OCI-LY3 (cell line): ENCODE data around the gene FCHSD2.
A peak's percentile ranks its signal among the peaks of the same experiment; 100 is the strongest.
"Not testable (repeated sequence)": the region's sequence is repeated elsewhere in the genome, so short reads cannot be mapped to it uniquely, and the experiment has no call there.

Experiments
- H2AFZ ChIP-seq: fragments of 200-600, 300-600 bp; shearing (Covaris generic); 2 replicates; pipeline ENCODE4 v1.6.0; 2014; ENCODE audit warnings: antibody characterized with exemption, low read depth, low read length
- H3K27ac ChIP-seq: fragments of 200-600, 300-600 bp; sonication (generic); 2 replicates; pipeline ENCODE4 v1.5.1; 2014; ENCODE audit warnings: mild to moderate bottlenecking, low read length, moderate library complexity, mixed read lengths
- H3K27me3 ChIP-seq: fragments of 200-600, 300-600 bp; sonication (generic); 2 replicates; pipeline ENCODE4 v1.6.1; 2014; ENCODE audit warnings: low read depth, low read length, mixed read lengths
- H3K36me3 ChIP-seq: fragments of 200-600, 300-600 bp; sonication (generic); replicated peaks from 2 replicates; pipeline ENCODE3; 2014; ENCODE audit warnings: low read depth, low read length, mixed read lengths
- H3K4me1 ChIP-seq: fragments of 300-600, 200-600 bp; sonication (generic); 2 replicates; pipeline ENCODE4 v1.6.1; 2014; ENCODE audit warnings: low read length, mixed read lengths
- H3K4me2 ChIP-seq: fragments of 200-600, 300-600 bp; sonication (generic); 2 replicates; pipeline ENCODE4 v1.6.1; 2014; ENCODE audit warnings: low read length, mixed read lengths
- H3K4me3 ChIP-seq: fragments of 300-600, 200-600 bp; sonication (generic); 2 replicates; pipeline ENCODE4 v1.5.1; 2014; ENCODE audit warnings: antibody characterized with exemption, mild to moderate bottlenecking, low read length, moderate library complexity
- H3K79me2 ChIP-seq: fragments of 300-600, 200-600 bp; shearing (Covaris generic); 2 replicates; pipeline ENCODE4 v1.6.1; 2014; ENCODE audit warnings: mild to moderate bottlenecking, low read length, mixed read lengths
- H3K9ac ChIP-seq: fragments of 300-600, 200-600 bp; shearing (Covaris generic); 2 replicates; pipeline ENCODE4 v1.6.0; 2014; ENCODE audit warnings: mild to moderate bottlenecking, low read length, moderate library complexity
- H3K9me3 ChIP-seq: fragments of 200-600, 300-600 bp; shearing (Covaris generic); 2 replicates; pipeline ENCODE4 v1.6.1; 2014; ENCODE audit warnings: low read length, mixed read lengths; ENCODE audit not compliant: insufficient read depth
- H4K20me1 ChIP-seq: fragments of 200-600, 300-600 bp; sonication (generic); 2 replicates; pipeline ENCODE4 v1.6.1; 2016; ENCODE audit warnings: low read length, mixed read lengths; ENCODE audit not compliant: insufficient read depth
- CTCF ChIP-seq: fragments of 200-600, 300-600 bp; sonication (generic); IDR thresholded peaks from 2 replicates; pipeline ENCODE4 v1.5.1; 2014; ENCODE audit warnings: antibody characterized with exemption, low read length, low read depth
- EZH2phosphoT487 ChIP-seq: fragments of 200-600 bp; shearing (Covaris generic); IDR thresholded peaks from 2 replicates; pipeline ENCODE4 v1.6.1; 2018; ENCODE audit warnings: antibody characterized with exemption, mixed run types, low read depth

FCHSD2 gene

GRCh38 chr11:72981971-72982685 is 160.0 kb downstream of the FCHSD2 start:
- H3K4me2 ChIP-seq = no peak overlapping the region
- no peaks in the 10 kb centered on the region for H3K27me3 ChIP-seq

GRCh38 chr11:72981080-72981479 is 161.0 kb downstream of the FCHSD2 start:
- Histone ChIP-seq H3K27me3 (no peaks in the 10 kb centered on the region), H4K20me1 (peaks cover 52% of the 10 kb centered on the region), H3K9ac (no peak overlapping the region), H3K4me2 (peak overlapping the region; percentile 15; the same call in 1 of the 2 replicates), H2AFZ (no peak overlapping the region), H3K4me3 (no peak overlapping the region), H3K79me2 (peaks cover 86% of the 10 kb centered on the region), H3K27ac (peak overlapping the region; percentile 57), H3K4me1 (peaks cover 44% of the 10 kb centered on the region), H3K36me3 (peaks cover 59% of the 10 kb centered on the region), H3K9me3 (no peaks in the 10 kb centered on the region)
- TF ChIP-seq EZH2phosphoT487 (no peak), CTCF (no peak)

More at GRCh38 chr11:72981971-72982685, 160.0 kb downstream of the FCHSD2 start:
- peaks cover 60% of the 10 kb centered on the region for H3K36me3 ChIP-seq
- peaks cover 83% of the 10 kb centered on the region for H3K79me2 ChIP-seq
- TF ChIP-seq EZH2phosphoT487 (no peak), CTCF (no peak)
- no peaks in the 10 kb centered on the region for H3K9me3 ChIP-seq
- H3K4me1 ChIP-seq = peaks cover 42% of the 10 kb centered on the region
- no peak overlapping the region for H2AFZ ChIP-seq
- H3K27ac ChIP-seq = peak overlapping the region; percentile 57
- no peak overlapping the region for H3K9ac ChIP-seq
- peaks cover 50% of the 10 kb centered on the region for H4K20me1 ChIP-seq
- H3K4me3 ChIP-seq = no peak overlapping the region

GRCh38 chr11:72977782-72978181 is 164.3 kb downstream of the FCHSD2 start:
- not testable (repeated sequence) for H3K4me2 ChIP-seq, H3K4me3 ChIP-seq, H2AFZ ChIP-seq, H3K9me3 ChIP-seq, H3K27ac ChIP-seq, H3K9ac ChIP-seq, H3K27me3 ChIP-seq
- Histone ChIP-seq H3K4me1 (peaks cover 48% of the 10 kb centered on the region), H4K20me1 (peaks cover 64% of the 10 kb centered on the region), H3K36me3 (peaks cover 62% of the 10 kb centered on the region), H3K79me2 (peaks cover 96% of the 10 kb centered on the region)

GRCh38 chr11:72976522-72976892 is 165.6 kb downstream of the FCHSD2 start:
- Histone ChIP-seq H3K36me3 (peaks cover 57% of the 10 kb centered on the region), H3K4me1 (peaks cover 37% of the 10 kb centered on the region), H3K27ac (peak overlapping the region; percentile 62), H3K79me2 (peaks cover 96% of the 10 kb centered on the region), H4K20me1 (peaks cover 68% of the 10 kb centered on the region)
- not testable (repeated sequence) for H3K9ac ChIP-seq, H2AFZ ChIP-seq, H3K9me3 ChIP-seq, H3K4me2 ChIP-seq, H3K4me3 ChIP-seq, H3K27me3 ChIP-seq

GRCh38 chr11:72975778-72976521 is 166.2 kb downstream of the FCHSD2 start:
- H3K4me3 ChIP-seq = no peak overlapping the region
- H4K20me1 ChIP-seq = peaks cover 69% of the 10 kb centered on the region
- H2AFZ ChIP-seq = no peak overlapping the region
- peak overlapping the region; percentile 62 for H3K27ac ChIP-seq
- peaks cover 96% of the 10 kb centered on the region for H3K79me2 ChIP-seq
- peaks cover 56% of the 10 kb centered on the region for H3K36me3 ChIP-seq
- H3K27me3 ChIP-seq = no peaks in the 10 kb centered on the region
- H3K4me2 ChIP-seq = peak overlapping the region; percentile 21
- peaks cover 31% of the 10 kb centered on the region for H3K4me1 ChIP-seq
- TF ChIP-seq CTCF (no peak), EZH2phosphoT487 (no peak)
- H3K9ac ChIP-seq = no peak overlapping the region
- no peaks in the 10 kb centered on the region for H3K9me3 ChIP-seq
